Stomach (tissue), 9 donors: ENCODE results near the gene PPP1R3E. TPM values are rescaled to one million over a fixed set of nuclear protein-coding genes. Genes with fewer than 3 reads are reported as not detected.

Source experiments
- DNase-seq, 2 donors: peaks; one replicate each; pipeline versions ENCODE4 v3.0.0 to v3.0.0-alpha.2; 2013 to 2019
- H3K27ac ChIP-seq, 5 donors: fragments of 200-600 bp in 4 of 5; sonication (generic) in 4 of 5; one replicate each; pipeline ENCODE4 v1.5.1; 2013 to 2019; ENCODE audit warnings: mild to moderate bottlenecking in 1 of 5, moderate library complexity in 1 of 5
- H3K27me3 ChIP-seq, 3 donors: fragments of 200-600 bp; sonication (generic); one replicate each; pipeline ENCODE4 v1.5.1; 2017 to 2019; ENCODE audit warnings: mixed run types in 1 of 3
- H3K36me3 ChIP-seq, 4 donors: fragments of 200-600 bp; sonication (generic); 1 replicate in 3 of 4; 2 replicates in 1 of 4; pipeline ENCODE4 v1.5.1; 2016 to 2019
- H3K4me1 ChIP-seq, 4 donors: fragments of 200-600 bp; sonication (generic); one replicate each; pipeline ENCODE4 v1.5.1; 2016 to 2019
- H3K4me3 ChIP-seq, 4 donors: fragments of 200-600 bp; sonication (generic) in 3 of 4; one replicate each; pipeline ENCODE4 v1.5.1; 2016 to 2019; ENCODE audit warnings: mild to moderate bottlenecking in 1 of 4
- H3K9me3 ChIP-seq, 4 donors: fragments of 200-600 bp; sonication (generic); one replicate each; pipeline ENCODE4 v1.5.1; 2016 to 2019
- EP300 ChIP-seq: sonication (generic); formaldehyde crosslinking; IDR thresholded peaks from one replicate; pipeline ENCODE4 v1.6.1; 2017; ENCODE audit warnings: antibody characterized with exemption
- POLR2A ChIP-seq, 4 donors: fragments of 450-650 bp; IDR thresholded peaks; one replicate each; pipeline ENCODE4 v1.6.1; 2016; ENCODE audit warnings: antibody characterized with exemption in 4 of 4, control low read depth in 2 of 4, mild to moderate bottlenecking in 1 of 4, moderate library complexity in 1 of 4
- POLR2AphosphoS5 ChIP-seq, 3 donors: sonication (generic); formaldehyde crosslinking; IDR thresholded peaks; one replicate each; pipeline ENCODE4 v1.6.1; 2016; ENCODE audit warnings: antibody characterized with exemption in 3 of 3
- WGBS, 5 donors: extraction: QIAGEN DNeasy Blood & Tissue Kit in 3 of 5; methylation state at CpG; one replicate each; pipeline versions ENCODE4 v1.1.5 to v1.1.7; 2013 to 2018; 5-methylcytosine and 5-hydroxymethylcytosine counted together
- intact Hi-C: fragments of 100-400 bp; cut with DNase I; formaldehyde crosslinking; loops from one replicate; pipeline ENCODE4 v1.15.1; 2023; ENCODE audit warnings: low total_unique reads
- polyA plus RNA-seq, 3 donors: library from polyadenylated mRNA; stranded (reverse); fragments of 200-250 nt; gene quantifications; one replicate each; pipeline ENCODE4 v1.2.3, GENCODE V29; 2013
- total RNA-seq, 5 donors: library from RNA; depleted of rRNA; stranded (reverse); fragments of >200 nt; gene quantifications; one replicate each; pipeline versions ENCODE4 v1.1.0 to v1.2.3, GENCODE V29; 2014 to 2016
- TF ChIP-seq, protein P1 (sequence below), 7 experiments: fragments of 450-650 bp in 4 of 7; fragments of 200-600 bp in 3 of 7; sonication (generic) in 3 of 7; IDR thresholded peaks; one replicate each; pipeline ENCODE4 v1.5.1; 2016 to 2019; ENCODE audit warnings: antibody characterized with exemption in 7 of 7, control low read depth in 2 of 7, mild to moderate bottlenecking in 1 of 7
- donor health status: healthy with polysubstance abuse.
- donor health status: Bipolar disorder and iron deficiency.
- donor health status: healthy.

The PPP1R3E gene
- total and polyA plus RNA-seq, 8 donors: 1.7 to 17.6 (median 11.5) TPM

GRCh38 chr14:23308721-23309445 is 6.2 kb upstream of the PPP1R3E start:
- peaks cover 0 to 53% (median 46%) of the 10 kb centered on the region in 4 donors for H3K36me3 ChIP-seq
- no peak for TF ChIP-seq POLR2A (IDR thresholded peaks at IDR 0.05)
- TF ChIP-seq POLR2AphosphoS5 (IDR thresholded peaks at IDR 0.05): no peak
- TF ChIP-seq, protein P1, sequence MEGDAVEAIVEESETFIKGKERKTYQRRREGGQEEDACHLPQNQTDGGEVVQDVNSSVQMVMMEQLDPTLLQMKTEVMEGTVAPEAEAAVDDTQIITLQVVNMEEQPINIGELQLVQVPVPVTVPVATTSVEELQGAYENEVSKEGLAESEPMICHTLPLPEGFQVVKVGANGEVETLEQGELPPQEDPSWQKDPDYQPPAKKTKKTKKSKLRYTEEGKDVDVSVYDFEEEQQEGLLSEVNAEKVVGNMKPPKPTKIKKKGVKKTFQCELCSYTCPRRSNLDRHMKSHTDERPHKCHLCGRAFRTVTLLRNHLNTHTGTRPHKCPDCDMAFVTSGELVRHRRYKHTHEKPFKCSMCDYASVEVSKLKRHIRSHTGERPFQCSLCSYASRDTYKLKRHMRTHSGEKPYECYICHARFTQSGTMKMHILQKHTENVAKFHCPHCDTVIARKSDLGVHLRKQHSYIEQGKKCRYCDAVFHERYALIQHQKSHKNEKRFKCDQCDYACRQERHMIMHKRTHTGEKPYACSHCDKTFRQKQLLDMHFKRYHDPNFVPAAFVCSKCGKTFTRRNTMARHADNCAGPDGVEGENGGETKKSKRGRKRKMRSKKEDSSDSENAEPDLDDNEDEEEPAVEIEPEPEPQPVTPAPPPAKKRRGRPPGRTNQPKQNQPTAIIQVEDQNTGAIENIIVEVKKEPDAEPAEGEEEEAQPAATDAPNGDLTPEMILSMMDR (IDR thresholded peaks at IDR 0.05): no peak
- TF ChIP-seq EP300: no peak
- DNase-seq: no peak
- intact Hi-C loops: no loop called here
- 67 to 82% (median 74%) methylated on average over 16 to 17 of the region's 17 CpGs for WGBS, 5 donors
- no peaks in the 10 kb centered on the region for H3K9me3 ChIP-seq
- H3K27me3 ChIP-seq: no peaks in the 10 kb centered on the region
- H3K27ac ChIP-seq: peak overlapping the region in 3 of 5 donors; percentile 27 to 94 (median 91)
- H3K4me1 ChIP-seq: peaks cover 38 to 58% (median 52%) of the 10 kb centered on the region in 4 donors
- H3K4me3 ChIP-seq: peak overlapping the region in 3 of 4 donors; percentile 70 to 78 (median 72)

GRCh38 chr14:23307687-23308644 is 5.3 kb upstream of the PPP1R3E start:
- Histone ChIP-seq H3K27me3 (no peaks in the 10 kb centered on the region), H3K36me3 (peaks cover 0 to 50% (median 45%) of the 10 kb centered on the region in 4 donors), H3K4me1 (peaks cover 40 to 64% (median 55%) of the 10 kb centered on the region in 4 donors), H3K9me3 (no peaks in the 10 kb centered on the region), H3K27ac (peak overlapping the region; percentile 43 to 94 (median 91)), H3K4me3 (peak overlapping the region; percentile 70 to 78 (median 72))
- DNase-seq: no peak
- TF ChIP-seq POLR2A (IDR thresholded peaks at IDR 0.05): no peak
- TF ChIP-seq EP300: no peak
- TF ChIP-seq, protein P1 (IDR thresholded peaks at IDR 0.05): no peak
- no peak for TF ChIP-seq POLR2AphosphoS5 (IDR thresholded peaks at IDR 0.05)
- 74 to 87% (median 77%) methylated on average over 14 to 22 of the region's 22 CpGs for WGBS, 5 donors
- intact Hi-C loops: no loop called here

- 5 to 16% (median 8%) methylated on average over 5 of the region's 5 CpGs for WGBS, 5 donors
- H3K9me3 ChIP-seq: no peaks in the 10 kb centered on the region
- peak overlapping the region; percentile 70 to 78 (median 72) for H3K4me3 ChIP-seq
- peaks cover 43 to 69% (median 62%) of the 10 kb centered on the region in 4 donors for H3K4me1 ChIP-seq
- intact Hi-C loops: no loop called here
- no peak for DNase-seq
- H3K36me3 ChIP-seq: peaks cover 0 to 45% (median 39%) of the 10 kb centered on the region in 4 donors
- no peak for TF ChIP-seq POLR2A (IDR thresholded peaks at IDR 0.05)
- TF ChIP-seq, protein P1 (IDR thresholded peaks at IDR 0.05): no peak
- no peak for TF ChIP-seq POLR2AphosphoS5 (IDR thresholded peaks at IDR 0.05)
- no peak for TF ChIP-seq EP300
- H3K27ac ChIP-seq: peak overlapping the region; percentile 91 to 94 (median 92)
- H3K27me3 ChIP-seq: no peaks in the 10 kb centered on the region
Observed at GRCh38 chr14:23307146-23307530, 4.5 kb upstream of the PPP1R3E start.
